H1 (cell line): ENCODE results near the gene ORC3. TPM values are rescaled to one million over a fixed set of nuclear protein-coding genes. Genes with fewer than 3 reads are reported as not detected.

ENCODE experiments used
- CTCF ChIA-PET: fragments of 300-600 bp; sonication (Branson Sonifier 250); formaldehyde crosslinking; loops from one replicate; lab custom pipeline; 2021; ENCODE audit not compliant: partially characterized antibody; lab: Charles Lee
- POLR2A ChIA-PET: fragments of 300-600 bp; sonication (Branson Sonifier 250); formaldehyde crosslinking; loops from one replicate; lab custom pipeline; 2021; ENCODE audit warnings: inconsistent platforms; ENCODE audit not compliant: partially characterized antibody; lab: Charles Lee
- DNase-seq, 2 experiments: peaks; one replicate each; pipeline versions ENCODE4 v3.0.0 to v3.0.0-alpha.2; 2010 to 2022; ENCODE audit warnings: low spot score in 2 of 2, low read depth in 1 of 2, mixed read lengths in 1 of 2
- FAIRE-seq: peaks from 2 replicates; lab custom pipeline; 2011; peaks lifted over from hg19 to GRCh38; lab: Jason Lieb, UNC
- H2AFZ ChIP-seq: 2 replicates; pipeline ENCODE4 v1.8.1; 2012; ENCODE audit warnings: low read length, inconsistent platforms
- H2AK5ac ChIP-seq: 2 replicates; pipeline ENCODE4 v1.6.1; 2013; ENCODE audit warnings: low read depth, low read length
- H2BK120ac ChIP-seq: replicated peaks from 2 replicates; pipeline ENCODE3; 2013; ENCODE audit warnings: low read depth, low read length, inconsistent platforms
- H2BK12ac ChIP-seq: 2 replicates; pipeline ENCODE4 v1.6.1; 2013; ENCODE audit warnings: low read depth, low read length
- H2BK15ac ChIP-seq: 2 replicates; pipeline ENCODE4 v1.6.1; 2013; ENCODE audit warnings: low read length
- H2BK20ac ChIP-seq: 2 replicates; pipeline ENCODE4 v1.6.1; 2013; ENCODE audit warnings: low read length
- H2BK5ac ChIP-seq: 2 replicates; pipeline ENCODE4 v1.6.1; 2013; ENCODE audit warnings: low read depth, low read length
- H3K14ac ChIP-seq: 2 replicates; pipeline ENCODE4 v1.6.1; 2013; ENCODE audit warnings: inconsistent platforms; ENCODE audit not compliant: insufficient read length
- H3K18ac ChIP-seq: 2 replicates; pipeline ENCODE4 v1.6.1; 2013; ENCODE audit warnings: low read length; ENCODE audit errors: extremely low read depth
- H3K23ac ChIP-seq: 2 replicates; pipeline ENCODE4 v1.6.1; 2013; ENCODE audit warnings: inconsistent platforms; ENCODE audit not compliant: insufficient read length
- H3K23me2 ChIP-seq: 2 replicates; pipeline ENCODE4 v1.6.1; 2013; ENCODE audit warnings: low read depth, low read length
- H3K27ac ChIP-seq: 2 replicates; pipeline ENCODE4 v1.6.1; 2011; ENCODE audit warnings: low read depth, low read length, inconsistent platforms
- H3K27me3 ChIP-seq, 4 experiments: replicated peaks in 1 of 4; 1 replicate in 1 of 4; 2 replicates in 3 of 4; pipeline versions ENCODE4 v1.6.1 to v1.8.1; 2011 to 2013; ENCODE audit warnings: low read length in 3 of 4, mild to moderate bottlenecking in 3 of 4, inconsistent platforms in 2 of 4, mixed read lengths in 2 of 4, moderate library complexity in 1 of 4; ENCODE audit not compliant: control insufficient read depth in 3 of 4, insufficient read depth in 3 of 4; ENCODE audit errors: extremely low read depth in 1 of 4
- H3K36me3 ChIP-seq, 4 experiments: 2 replicates each; pipeline versions ENCODE4 v1.6.1 to v1.8.1; 2011 to 2013; ENCODE audit warnings: mild to moderate bottlenecking in 4 of 4, low read length in 3 of 4, moderate library complexity in 2 of 4, control low read depth in 1 of 4, inconsistent platforms in 1 of 4; ENCODE audit not compliant: insufficient read depth in 4 of 4, control insufficient read depth in 2 of 4
- H3K4ac ChIP-seq: replicated peaks from 2 replicates; pipeline ENCODE3; 2013; ENCODE audit warnings: low read length, low read depth, mixed read lengths, inconsistent platforms; ENCODE audit not compliant: insufficient read length
- H3K4me1 ChIP-seq, 4 experiments: replicated peaks in 1 of 4; 1 replicate in 1 of 4; 2 replicates in 3 of 4; pipeline versions ENCODE4 v1.6.1 to v1.8.1; 2011 to 2013; ENCODE audit warnings: low read length in 3 of 4, inconsistent platforms in 2 of 4, mixed read lengths in 1 of 4; ENCODE audit not compliant: insufficient read depth in 4 of 4, control insufficient read depth in 3 of 4
- H3K4me2 ChIP-seq, 2 experiments: 2 replicates each; pipeline versions ENCODE4 v1.6.1 to v1.8.1; 2011 to 2013; ENCODE audit warnings: low read depth in 2 of 2, low read length in 2 of 2, control low read depth in 1 of 2, inconsistent platforms in 1 of 2, mild to moderate bottlenecking in 1 of 2; ENCODE audit not compliant: insufficient read depth in 1 of 2
- H3K4me3 ChIP-seq, 4 experiments: fragments of 200-600, 300-600 bp in 1 of 4; sonication (generic), shearing (Covaris generic), sonication (Bioruptor Twin) in 1 of 4; 2 replicates each; pipeline versions ENCODE4 v1.5.1 to v1.8.1; 2011 to 2016; ENCODE audit warnings: low read length in 4 of 4, low read depth in 3 of 4, control low read depth in 2 of 4, inconsistent platforms in 2 of 4, mild to moderate bottlenecking in 2 of 4, mixed read lengths in 1 of 4, moderate library complexity in 1 of 4; ENCODE audit not compliant: insufficient read depth in 2 of 4; ENCODE audit errors: extremely low read depth in 1 of 4
- H3K56ac ChIP-seq: replicated peaks from 2 replicates; pipeline ENCODE3; 2013; ENCODE audit warnings: low read depth, mild to moderate bottlenecking, mixed read lengths, low read length, inconsistent platforms; ENCODE audit not compliant: insufficient read length
- H3K79me1 ChIP-seq: 2 replicates; pipeline ENCODE4 v1.6.1; 2013; ENCODE audit warnings: low read depth, low read length, control low read depth
- H3K79me2 ChIP-seq, 2 experiments: 2 replicates each; pipeline versions ENCODE4 v1.6.1 to v1.8.1; 2012 to 2013; ENCODE audit warnings: low read length in 2 of 2, mild to moderate bottlenecking in 2 of 2, inconsistent platforms in 1 of 2; ENCODE audit not compliant: insufficient read depth in 2 of 2, control insufficient read depth in 1 of 2
- H3K9ac ChIP-seq, 4 experiments: replicated peaks in 1 of 4; 1 replicate in 1 of 4; 2 replicates in 3 of 4; pipeline versions ENCODE4 v1.6.1 to v1.8.1; 2011 to 2013; ENCODE audit warnings: low read depth in 3 of 4, low read length in 3 of 4, control low read depth in 2 of 4, mild to moderate bottlenecking in 2 of 4, moderate library complexity in 2 of 4, inconsistent platforms in 1 of 4; ENCODE audit errors: extremely low read depth in 1 of 4
- H3K9me3 ChIP-seq, 2 experiments: 2 replicates each; pipeline versions ENCODE4 v1.6.1 to v1.8.1; 2012 to 2013; ENCODE audit warnings: mild to moderate bottlenecking in 2 of 2, moderate library complexity in 2 of 2, control low read depth in 1 of 2, inconsistent platforms in 1 of 2, low read depth in 1 of 2, low read length in 1 of 2, mixed read lengths in 1 of 2; ENCODE audit not compliant: insufficient read depth in 2 of 2
- H4K20me1 ChIP-seq, 2 experiments: replicated peaks in 1 of 2; 2 replicates each; pipeline versions ENCODE3 to v1.8.1; 2011 to 2013; ENCODE audit warnings: inconsistent platforms in 2 of 2, low read length in 2 of 2, mild to moderate bottlenecking in 1 of 2; ENCODE audit not compliant: insufficient read depth in 2 of 2, control insufficient read depth in 1 of 2
- H4K5ac ChIP-seq: 2 replicates; pipeline ENCODE4 v1.6.1; 2013; ENCODE audit warnings: low read length, low read depth, mixed read lengths, inconsistent platforms; ENCODE audit not compliant: insufficient read length
- H4K8ac ChIP-seq: 2 replicates; pipeline ENCODE4 v1.8.0; 2013; ENCODE audit warnings: mild to moderate bottlenecking, moderate library complexity, low read length, inconsistent platforms; ENCODE audit not compliant: insufficient read depth; ENCODE audit errors: extremely low read depth
- H4K91ac ChIP-seq: replicated peaks from 2 replicates; pipeline ENCODE3; 2013; ENCODE audit warnings: low read length, mixed read lengths, inconsistent platforms; ENCODE audit not compliant: insufficient read length
- BRCA1 ChIP-seq: IDR thresholded peaks from 2 replicates; pipeline ENCODE4 v1.6.1; 2012; ENCODE audit warnings: low read depth, low read length, improper control_type of control experiment
- EP300 ChIP-seq, 2 experiments: IDR thresholded peaks; 1 replicate in 1 of 2; 2 replicates in 1 of 2; pipeline ENCODE4 v1.6.1; 2011 to 2012; ENCODE audit warnings: low read depth in 2 of 2, low read length in 2 of 2, mild to moderate bottlenecking in 2 of 2, borderline replicate concordance in 1 of 2, inconsistent platforms in 1 of 2, moderate library complexity in 1 of 2
- JUND ChIP-seq: IDR thresholded peaks from 2 replicates; pipeline ENCODE4 v1.6.1; 2011; ENCODE audit warnings: mild to moderate bottlenecking, improper control_type of control experiment, low read length
- KDM4A ChIP-seq: IDR thresholded peaks from one replicate; pipeline ENCODE4 v1.7.1; 2012; ENCODE audit warnings: low read depth, mild to moderate bottlenecking, moderate library complexity, low read length, inconsistent platforms; ENCODE audit not compliant: severe bottlenecking
- KDM5A ChIP-seq: fragments of 200-600 bp; IDR thresholded peaks from 2 replicates; pipeline ENCODE4 v1.7.1; 2012; ENCODE audit warnings: mild to moderate bottlenecking, low read length, inconsistent platforms, mixed read lengths
- RAD21 ChIP-seq, 2 experiments: IDR thresholded peaks in 1 of 2; conservative IDR thresholded peaks in 1 of 2; 2 replicates each; pipeline ENCODE4 v1.6.1; 2011; ENCODE audit warnings: low read depth in 2 of 2, low read length in 2 of 2, improper control_type of control experiment in 1 of 2, inconsistent platforms in 1 of 2, mild to moderate bottlenecking in 1 of 2, moderate library complexity in 1 of 2
- RFX5 ChIP-seq: IDR thresholded peaks from 2 replicates; pipeline ENCODE4 v1.6.1; 2011; ENCODE audit warnings: low read depth, low read length, improper control_type of control experiment, borderline replicate concordance
- SUZ12 ChIP-seq: fragments of 200-600 bp; sonication (generic); IDR thresholded peaks from 2 replicates; pipeline ENCODE4 v1.6.1; 2012; ENCODE audit warnings: mild to moderate bottlenecking, inconsistent platforms, low read length, moderate library complexity, mixed read lengths
- WGBS, 2 experiments: shearing (Covaris generic) in 1 of 2; methylation state at CpG; one replicate each; pipeline versions ENCODE4 v1.1.6 to v1.1.7; 2013 to 2015; ENCODE audit warnings: low lambda C conversion rate in 2 of 2, mixed read lengths in 2 of 2, inconsistent platforms in 1 of 2, low coverage in 1 of 2, missing lambda C conversion rate in 1 of 2; ENCODE audit not compliant: insufficient replicate concordance in 2 of 2, insufficient coverage in 1 of 2, insufficient read length in 1 of 2; ENCODE audit errors: extremely low coverage in 1 of 2, missing lambda C conversion rate in 1 of 2; 5-methylcytosine and 5-hydroxymethylcytosine counted together
- polyA plus RNA-seq, 7 experiments: library from polyadenylated mRNA; depleted of rRNA in 3 of 7; stranded (reverse) in 5 of 7; unstranded in 2 of 7; fragments of >200 nt in 5 of 7; fragments of 200-250 nt in 2 of 7; gene quantifications; 1 replicate in 5 of 7; 2 replicates in 1 of 7; 4 replicates in 1 of 7; pipeline versions ENCODE4 v1.2.1 to v1.2.3, GENCODE V29; 2011 to 2013; ENCODE audit warnings: missing spikeins in 2 of 7, mixed read lengths in 2 of 7
- total RNA-seq: library from RNA; stranded (reverse); fragmentation: NEBNext Ultra II Directional; extraction: Animal tissue kit (Norgen Biotek cat#: 25700); gene quantifications from 2 replicates; pipeline ENCODE4 v1.2.1, GENCODE V29; 2021
- TF ChIP-seq, protein P1 (sequence below): IDR thresholded peaks from 2 replicates; pipeline ENCODE4 v1.6.1; 2011; ENCODE audit warnings: low read depth, mild to moderate bottlenecking, low read length; ENCODE audit not compliant: insufficient read depth
- TF ChIP-seq, protein P2 (sequence below), 3 experiments: IDR thresholded peaks; 1 replicate in 2 of 3; 2 replicates in 1 of 3; pipeline versions ENCODE4 v1.5.1 to v1.6.1; 2011; ENCODE audit warnings: low read length in 3 of 3, mild to moderate bottlenecking in 3 of 3, inconsistent platforms in 2 of 3, low read depth in 1 of 3, moderate library complexity in 1 of 3; ENCODE audit not compliant: insufficient read depth in 1 of 3; ENCODE audit errors: control extremely low read depth in 1 of 3

The ORC3 gene
- total and polyA plus RNA-seq, 2 of the 8 experiments (the other 6 are each of a cell fraction or from before 2014, with no cell fraction given) = 35.9 to 60.9 TPM

DNA sequence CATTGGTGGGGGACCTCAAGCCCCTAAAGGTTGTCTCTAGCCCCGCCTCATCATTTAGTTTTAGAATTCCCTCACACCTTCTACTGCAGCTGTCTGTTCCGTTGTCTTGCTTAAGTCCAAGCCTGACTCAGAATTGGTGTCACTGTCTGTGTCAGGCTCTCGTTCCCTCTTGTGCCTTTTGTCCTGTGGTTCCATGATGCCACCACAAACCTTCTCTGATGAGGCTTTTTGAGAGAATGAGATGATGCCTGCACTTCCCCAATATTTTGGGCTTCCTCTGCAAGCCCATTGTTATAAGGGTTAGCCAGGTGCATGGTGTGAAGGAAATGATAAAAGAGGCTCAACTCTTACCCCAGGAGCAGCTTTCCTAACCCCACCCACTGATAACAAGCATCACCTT lies 120.2 kb downstream of the ORC3 start:
- POLR2A ChIA-PET = interaction anchor here (1.0 to 6.1 kb wide), 2 partner anchors 8 to 91 kb away, joined by 3 to 36 read pairs; partner anchors contain the start of gene AKIRIN2
- TF ChIP-seq KDM5A (no peak), KDM4A (no peak), RAD21 (IDR thresholded peaks at IDR 0.05 in 1 of 2, conservative IDR thresholded peaks at IDR 0.05 in 1 of 2; ENCODE audit: low read depth in 2 of 2, low read length in 2 of 2) (no peak), BRCA1 (no peak), JUND (no peak), SUZ12 (no peak), RFX5 (no peak), EP300 (IDR thresholded peaks at IDR 0.05; ENCODE audit: borderline replicate concordance in 1 of 2, low read depth in 2 of 2, low read length in 2 of 2) (no peak)
- TF ChIP-seq, protein P1, sequence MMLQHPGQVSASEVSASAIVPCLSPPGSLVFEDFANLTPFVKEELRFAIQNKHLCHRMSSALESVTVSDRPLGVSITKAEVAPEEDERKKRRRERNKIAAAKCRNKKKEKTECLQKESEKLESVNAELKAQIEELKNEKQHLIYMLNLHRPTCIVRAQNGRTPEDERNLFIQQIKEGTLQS = no peak
- TF ChIP-seq, protein P2, sequence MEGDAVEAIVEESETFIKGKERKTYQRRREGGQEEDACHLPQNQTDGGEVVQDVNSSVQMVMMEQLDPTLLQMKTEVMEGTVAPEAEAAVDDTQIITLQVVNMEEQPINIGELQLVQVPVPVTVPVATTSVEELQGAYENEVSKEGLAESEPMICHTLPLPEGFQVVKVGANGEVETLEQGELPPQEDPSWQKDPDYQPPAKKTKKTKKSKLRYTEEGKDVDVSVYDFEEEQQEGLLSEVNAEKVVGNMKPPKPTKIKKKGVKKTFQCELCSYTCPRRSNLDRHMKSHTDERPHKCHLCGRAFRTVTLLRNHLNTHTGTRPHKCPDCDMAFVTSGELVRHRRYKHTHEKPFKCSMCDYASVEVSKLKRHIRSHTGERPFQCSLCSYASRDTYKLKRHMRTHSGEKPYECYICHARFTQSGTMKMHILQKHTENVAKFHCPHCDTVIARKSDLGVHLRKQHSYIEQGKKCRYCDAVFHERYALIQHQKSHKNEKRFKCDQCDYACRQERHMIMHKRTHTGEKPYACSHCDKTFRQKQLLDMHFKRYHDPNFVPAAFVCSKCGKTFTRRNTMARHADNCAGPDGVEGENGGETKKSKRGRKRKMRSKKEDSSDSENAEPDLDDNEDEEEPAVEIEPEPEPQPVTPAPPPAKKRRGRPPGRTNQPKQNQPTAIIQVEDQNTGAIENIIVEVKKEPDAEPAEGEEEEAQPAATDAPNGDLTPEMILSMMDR (IDR thresholded peaks at IDR 0.05; ENCODE audit: control extremely low read depth in 1 of 3, insufficient read depth in 1 of 3, low read depth in 1 of 3, low read length in 3 of 3) = no peak

More for the DNA sequence above, 120.2 kb downstream of the ORC3 start:
- Histone ChIP-seq H4K20me1 (no peaks in the 10 kb centered on the region), H3K23ac (no peak overlapping the region), H3K79me2 (no peaks in the 10 kb centered on the region), H3K27ac (no peak overlapping the region), H3K14ac (no peak overlapping the region), H4K8ac (no peak overlapping the region), H4K5ac (no peak overlapping the region), H2BK5ac (no peak overlapping the region), H3K18ac (no peak overlapping the region), H3K36me3 (no peaks in the 10 kb centered on the region), H4K91ac (no peak overlapping the region), H3K4me3 (no peak overlapping the region), H2AFZ (peak overlapping the region; percentile 84), H2BK120ac (no peak overlapping the region), H2BK20ac (no peak overlapping the region), H2BK15ac (no peak overlapping the region), H3K9ac (no peak overlapping the region), H3K23me2 (no peaks in the 10 kb centered on the region), H2BK12ac (no peak overlapping the region), H3K9me3 (no peaks in the 10 kb centered on the region), H3K27me3 (no peaks in the 10 kb centered on the region), H3K79me1 (no peaks in the 10 kb centered on the region), H3K56ac (no peak overlapping the region), H3K4ac (no peak overlapping the region), H3K4me1 (peaks cover 0 to 5% (median 2%) of the 10 kb centered on the region in 4 experiments; a peak in 3 of 7 replicates), H3K4me2 (no peak overlapping the region), H2AK5ac (no peak overlapping the region)
- CTCF ChIA-PET = interaction anchor here (0.6 kb wide), 1 partner anchor 338 kb away, joined by 3 read pairs; no protein-coding TSS in a partner anchor
- DNase-seq (peak in 1 of 2 experiments; percentile 33), FAIRE-seq (no peak)
- 86% methylated on average over 3 of the region's 3 CpGs; no CpG with 5 or more reads in 1 of the 2 experiments for WGBS, 2 experiments
